GM23338 (cell line): ENCODE results near the gene ZBTB7C. TPM values are rescaled to one million over a fixed set of nuclear protein-coding genes. Genes with fewer than 3 reads are reported as not detected.

Source experiments
- ATAC-seq: fragments of 200-7000 bp; cut with Tn5 transposase; 3 replicates; pipeline ENCODE4 v1.9.1; 2020
- DNase-seq: peaks from one replicate; pipeline ENCODE4 v3.0.0-alpha.2; 2015; ENCODE audit warnings: low spot score
- H2AFZ ChIP-seq: fragments of 200-600 bp; sonication (generic); 2 replicates; pipeline ENCODE4 v1.8.0; 2016; ENCODE audit warnings: antibody characterized with exemption, mild to moderate bottlenecking, moderate library complexity
- H3F3A ChIP-seq: fragments of 200-600 bp; sonication (generic); replicated peaks from 2 replicates; pipeline ENCODE4 v1.8.0; 2017; ENCODE audit warnings: antibody characterized with exemption, mixed run types, low read depth
- H3K27ac ChIP-seq: fragments of 200-600 bp; sonication (generic); 2 replicates; pipeline ENCODE4 v1.6.1; 2016; ENCODE audit warnings: low read depth
- H3K27me3 ChIP-seq: fragments of 200-600 bp; sonication (generic); 2 replicates; pipeline ENCODE4 v1.8.0; 2016; ENCODE audit warnings: mild to moderate bottlenecking, mixed run types, moderate library complexity; ENCODE audit not compliant: insufficient read depth
- H3K36me3 ChIP-seq: fragments of 200-600 bp; sonication (generic); 2 replicates; pipeline ENCODE4 v1.8.0; 2016; ENCODE audit warnings: mild to moderate bottlenecking; ENCODE audit not compliant: insufficient read depth
- H3K4me1 ChIP-seq: fragments of 200-600 bp; sonication (generic); 2 replicates; pipeline ENCODE4 v1.8.0; 2016; ENCODE audit warnings: mild to moderate bottlenecking, moderate library complexity; ENCODE audit not compliant: insufficient read depth
- H3K4me2 ChIP-seq: fragments of 200-600 bp; sonication (generic); 2 replicates; pipeline ENCODE4 v1.7.1; 2017; ENCODE audit warnings: mixed run types
- H3K4me3 ChIP-seq: fragments of 200-600 bp; sonication (generic); 2 replicates; pipeline ENCODE4 v1.6.1; 2016; ENCODE audit warnings: mixed run types
- H3K79me2 ChIP-seq: fragments of 200-600 bp; sonication (generic); replicated peaks from 2 replicates; pipeline ENCODE4 v1.8.0; 2017; ENCODE audit warnings: mild to moderate bottlenecking; ENCODE audit not compliant: insufficient read depth
- H3K9me2 ChIP-seq: fragments of 200-600 bp; sonication (generic); 2 replicates; pipeline ENCODE4 v1.8.0; 2017; ENCODE audit not compliant: insufficient read depth
- H4K20me1 ChIP-seq: fragments of 200-600 bp; sonication (generic); replicated peaks from 2 replicates; pipeline ENCODE4 v1.8.0; 2017; ENCODE audit warnings: mild to moderate bottlenecking; ENCODE audit not compliant: insufficient read depth
- H3K27ac Mint-ChIP-seq: 2 replicates; pipeline ENCODE4 v1.8.0; 2020; ENCODE audit warnings: inconsistent platforms, mild to moderate bottlenecking, moderate library complexity, mixed read lengths
- H3K27me3 Mint-ChIP-seq: 3 replicates; pipeline ENCODE4 v1.8.0; 2022; ENCODE audit warnings: low read depth, mild to moderate bottlenecking, moderate library complexity, mixed read lengths, inconsistent platforms; ENCODE audit not compliant: insufficient read depth, poor library complexity
- H3K36me3 Mint-ChIP-seq: 3 replicates; pipeline ENCODE4 v1.8.0; 2021; ENCODE audit warnings: low read depth, mild to moderate bottlenecking, inconsistent platforms, moderate library complexity, mixed read lengths
- H3K4me1 Mint-ChIP-seq: 3 replicates; pipeline ENCODE4 v1.8.0; 2020; ENCODE audit warnings: mild to moderate bottlenecking, inconsistent platforms, mixed read lengths
- H3K4me3 Mint-ChIP-seq: 3 replicates; pipeline ENCODE4 v1.8.0; 2021; ENCODE audit warnings: moderate library complexity, mild to moderate bottlenecking, inconsistent platforms, mixed read lengths
- H3K9me3 Mint-ChIP-seq: 3 replicates; pipeline ENCODE4 v1.8.0; 2020; ENCODE audit warnings: moderate library complexity, mild to moderate bottlenecking, inconsistent platforms, mixed read lengths
- CREB1 ChIP-seq: fragments of 250-450 bp; sonication (Bioruptor Pico); IDR thresholded peaks from 2 replicates; pipeline ENCODE4 v1.5.0; 2020; ENCODE audit warnings: low read depth, mild to moderate bottlenecking, moderate library complexity
- ETS1 ChIP-seq: IDR thresholded peaks from 2 replicates; pipeline ENCODE4 v1.6.1; 2016; ENCODE audit warnings: antibody characterized with exemption
- EZH2 ChIP-seq: fragments of 200-600 bp; sonication (generic); IDR thresholded peaks from one replicate; pipeline ENCODE4 v1.8.0; 2017; ENCODE audit warnings: antibody characterized with exemption, mild to moderate bottlenecking, low read depth; ENCODE audit not compliant: unreplicated experiment
- EZH2phosphoT487 ChIP-seq: fragments of 200-600 bp; sonication (generic); IDR thresholded peaks from one replicate; pipeline ENCODE4 v1.8.1; 2018; ENCODE audit warnings: antibody characterized with exemption; ENCODE audit not compliant: unreplicated experiment
- JUNB ChIP-seq: IDR thresholded peaks from one replicate; pipeline ENCODE4 v1.6.1; 2016; ENCODE audit warnings: antibody characterized with exemption; ENCODE audit not compliant: unreplicated experiment
- NANOG ChIP-seq: IDR thresholded peaks from 2 replicates; pipeline ENCODE4 v1.6.1; 2016; ENCODE audit warnings: antibody characterized with exemption, borderline replicate concordance
- POLR2AphosphoS5 ChIP-seq: IDR thresholded peaks from 2 replicates; pipeline ENCODE4 v1.6.1; 2016; ENCODE audit warnings: antibody characterized with exemption, low read depth
- REST ChIP-seq: IDR thresholded peaks from one replicate; pipeline ENCODE4 v1.6.1; 2018; ENCODE audit warnings: antibody characterized with exemption; ENCODE audit not compliant: unreplicated experiment
- STAT1 ChIP-seq: IDR thresholded peaks from one replicate; pipeline ENCODE4 v1.6.1; 2016; ENCODE audit warnings: antibody characterized with exemption; ENCODE audit not compliant: unreplicated experiment
- ZNF114 ChIP-seq: fragments of 250-450 bp; sonication (Bioruptor Pico); IDR thresholded peaks from 2 replicates; pipeline ENCODE4 v1.5.0; 2020; ENCODE audit warnings: mild to moderate bottlenecking, moderate library complexity
- ZNF331 ChIP-seq: fragments of 250-450 bp; sonication (Bioruptor Pico); IDR thresholded peaks from 2 replicates; pipeline ENCODE4 v1.5.0; 2020; ENCODE audit warnings: low read depth, mild to moderate bottlenecking, moderate library complexity
- polyA plus RNA-seq: library from polyadenylated mRNA; unstranded; fragments of >200 nt; fragmentation: Nextera tagmentation; extraction: Ambion mirVana; gene quantifications from 2 replicates; pipeline ENCODE4 v1.2.1, GENCODE V29; 2016
- total RNA-seq: library from RNA; depleted of rRNA; stranded (reverse); fragments of >200 nt; shearing (Covaris generic); gene quantifications from 2 replicates; pipeline ENCODE4 v1.2.3, GENCODE V29; 2014
- TF ChIP-seq, protein P1 (sequence below): fragments of 250-450 bp; sonication (Bioruptor Pico); IDR thresholded peaks from 2 replicates; pipeline ENCODE4 v1.5.0; 2020; ENCODE audit warnings: mild to moderate bottlenecking, moderate library complexity
- TF ChIP-seq, protein P2 (sequence below), 2 experiments: fragments of 200-600 bp in 1 of 2; sonication (generic) in 1 of 2; conservative IDR thresholded peaks; 2 replicates each; pipeline versions ENCODE4 v1.5.1 to v1.6.1; 2016 to 2017; ENCODE audit warnings: antibody characterized with exemption in 2 of 2, low read depth in 2 of 2, mild to moderate bottlenecking in 2 of 2, moderate library complexity in 1 of 2

ZBTB7C gene
- total and polyA plus RNA-seq, 2 experiments from 2014 or later = 0.03 to 0.14 TPM

- Histone ChIP-seq H3K79me2 (no peaks in the 10 kb centered on the region), H3K27ac (no peak overlapping the region), H3F3A (no peaks in the 10 kb centered on the region), H3K9me2 (no peaks in the 10 kb centered on the region), H2AFZ (no peak overlapping the region), H3K4me2 (no peak overlapping the region), H4K20me1 (no peaks in the 10 kb centered on the region), H3K36me3 (no peaks in the 10 kb centered on the region), H3K27me3 (no peaks in the 10 kb centered on the region), H3K4me3 (no peak overlapping the region), H3K4me1 (no peaks in the 10 kb centered on the region; the same call in 1 of the 2 replicates)
- Mint-ChIP-seq H3K27me3 (peaks cover 4% of the 10 kb centered on the region), H3K4me1 (peaks cover 21% of the 10 kb centered on the region), H3K27ac (no peak overlapping the region), H3K9me3 (no peaks in the 10 kb centered on the region; the same call in 2 of the 3 replicates), H3K4me3 (no peak overlapping the region), H3K36me3 (no peaks in the 10 kb centered on the region)
- no peak for DNase-seq
- ATAC-seq = no peak
- TF ChIP-seq EZH2phosphoT487 (no peak), EZH2 (no peak), REST (no peak), ETS1 (no peak), ZNF114 (no peak), ZNF331 (CRISPR knock-in tag) (no peak), STAT1 (no peak), JUNB (no peak), POLR2AphosphoS5 (no peak), NANOG (no peak), CREB1 (CRISPR knock-in tag) (no peak)
- TF ChIP-seq, protein P1, sequence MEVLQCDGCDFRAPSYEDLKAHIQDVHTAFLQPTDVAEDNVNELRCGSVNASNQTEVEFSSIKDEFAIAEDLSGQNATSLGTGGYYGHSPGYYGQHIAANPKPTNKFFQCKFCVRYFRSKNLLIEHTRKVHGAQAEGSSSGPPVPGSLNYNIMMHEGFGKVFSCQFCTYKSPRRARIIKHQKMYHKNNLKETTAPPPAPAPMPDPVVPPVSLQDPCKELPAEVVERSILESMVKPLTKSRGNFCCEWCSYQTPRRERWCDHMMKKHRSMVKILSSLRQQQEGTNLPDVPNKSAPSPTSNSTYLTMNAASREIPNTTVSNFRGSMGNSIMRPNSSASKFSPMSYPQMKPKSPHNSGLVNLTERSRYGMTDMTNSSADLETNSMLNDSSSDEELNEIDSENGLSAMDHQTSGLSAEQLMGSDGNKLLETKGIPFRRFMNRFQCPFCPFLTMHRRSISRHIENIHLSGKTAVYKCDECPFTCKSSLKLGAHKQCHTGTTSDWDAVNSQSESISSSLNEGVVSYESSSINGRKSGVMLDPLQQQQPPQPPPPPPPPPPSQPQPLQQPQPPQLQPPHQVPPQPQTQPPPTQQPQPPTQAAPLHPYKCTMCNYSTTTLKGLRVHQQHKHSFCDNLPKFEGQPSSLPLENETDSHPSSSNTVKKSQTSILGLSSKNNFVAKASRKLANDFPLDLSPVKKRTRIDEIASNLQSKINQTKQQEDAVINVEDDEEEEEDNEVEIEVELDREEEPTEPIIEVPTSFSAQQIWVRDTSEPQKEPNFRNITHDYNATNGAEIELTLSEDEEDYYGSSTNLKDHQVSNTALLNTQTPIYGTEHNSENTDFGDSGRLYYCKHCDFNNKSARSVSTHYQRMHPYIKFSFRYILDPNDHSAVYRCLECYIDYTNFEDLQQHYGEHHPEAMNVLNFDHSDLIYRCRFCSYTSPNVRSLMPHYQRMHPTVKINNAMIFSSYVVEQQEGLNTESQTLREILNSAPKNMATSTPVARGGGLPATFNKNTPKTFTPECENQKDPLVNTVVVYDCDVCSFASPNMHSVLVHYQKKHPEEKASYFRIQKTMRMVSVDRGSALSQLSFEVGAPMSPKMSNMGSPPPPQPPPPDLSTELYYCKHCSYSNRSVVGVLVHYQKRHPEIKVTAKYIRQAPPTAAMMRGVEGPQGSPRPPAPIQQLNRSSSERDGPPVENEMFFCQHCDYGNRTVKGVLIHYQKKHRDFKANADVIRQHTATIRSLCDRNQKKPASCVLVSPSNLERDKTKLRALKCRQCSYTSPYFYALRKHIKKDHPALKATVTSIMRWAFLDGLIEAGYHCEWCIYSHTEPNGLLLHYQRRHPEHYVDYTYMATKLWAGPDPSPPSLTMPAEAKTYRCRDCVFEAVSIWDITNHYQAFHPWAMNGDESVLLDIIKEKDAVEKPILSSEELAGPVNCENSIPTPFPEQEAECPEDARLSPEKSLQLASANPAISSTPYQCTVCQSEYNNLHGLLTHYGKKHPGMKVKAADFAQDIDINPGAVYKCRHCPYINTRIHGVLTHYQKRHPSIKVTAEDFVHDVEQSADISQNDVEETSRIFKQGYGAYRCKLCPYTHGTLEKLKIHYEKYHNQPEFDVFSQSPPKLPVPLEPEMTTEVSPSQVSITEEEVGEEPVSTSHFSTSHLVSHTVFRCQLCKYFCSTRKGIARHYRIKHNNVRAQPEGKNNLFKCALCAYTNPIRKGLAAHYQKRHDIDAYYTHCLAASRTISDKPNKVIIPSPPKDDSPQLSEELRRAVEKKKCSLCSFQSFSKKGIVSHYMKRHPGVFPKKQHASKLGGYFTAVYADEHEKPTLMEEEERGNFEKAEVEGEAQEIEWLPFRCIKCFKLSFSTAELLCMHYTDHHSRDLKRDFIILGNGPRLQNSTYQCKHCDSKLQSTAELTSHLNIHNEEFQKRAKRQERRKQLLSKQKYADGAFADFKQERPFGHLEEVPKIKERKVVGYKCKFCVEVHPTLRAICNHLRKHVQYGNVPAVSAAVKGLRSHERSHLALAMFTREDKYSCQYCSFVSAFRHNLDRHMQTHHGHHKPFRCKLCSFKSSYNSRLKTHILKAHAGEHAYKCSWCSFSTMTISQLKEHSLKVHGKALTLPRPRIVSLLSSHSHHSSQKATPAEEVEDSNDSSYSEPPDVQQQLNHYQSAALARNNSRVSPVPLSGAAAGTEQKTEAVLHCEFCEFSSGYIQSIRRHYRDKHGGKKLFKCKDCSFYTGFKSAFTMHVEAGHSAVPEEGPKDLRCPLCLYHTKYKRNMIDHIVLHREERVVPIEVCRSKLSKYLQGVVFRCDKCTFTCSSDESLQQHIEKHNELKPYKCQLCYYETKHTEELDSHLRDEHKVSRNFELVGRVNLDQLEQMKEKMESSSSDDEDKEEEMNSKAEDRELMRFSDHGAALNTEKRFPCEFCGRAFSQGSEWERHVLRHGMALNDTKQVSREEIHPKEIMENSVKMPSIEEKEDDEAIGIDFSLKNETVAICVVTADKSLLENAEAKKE = no peak
- TF ChIP-seq, protein P2, sequence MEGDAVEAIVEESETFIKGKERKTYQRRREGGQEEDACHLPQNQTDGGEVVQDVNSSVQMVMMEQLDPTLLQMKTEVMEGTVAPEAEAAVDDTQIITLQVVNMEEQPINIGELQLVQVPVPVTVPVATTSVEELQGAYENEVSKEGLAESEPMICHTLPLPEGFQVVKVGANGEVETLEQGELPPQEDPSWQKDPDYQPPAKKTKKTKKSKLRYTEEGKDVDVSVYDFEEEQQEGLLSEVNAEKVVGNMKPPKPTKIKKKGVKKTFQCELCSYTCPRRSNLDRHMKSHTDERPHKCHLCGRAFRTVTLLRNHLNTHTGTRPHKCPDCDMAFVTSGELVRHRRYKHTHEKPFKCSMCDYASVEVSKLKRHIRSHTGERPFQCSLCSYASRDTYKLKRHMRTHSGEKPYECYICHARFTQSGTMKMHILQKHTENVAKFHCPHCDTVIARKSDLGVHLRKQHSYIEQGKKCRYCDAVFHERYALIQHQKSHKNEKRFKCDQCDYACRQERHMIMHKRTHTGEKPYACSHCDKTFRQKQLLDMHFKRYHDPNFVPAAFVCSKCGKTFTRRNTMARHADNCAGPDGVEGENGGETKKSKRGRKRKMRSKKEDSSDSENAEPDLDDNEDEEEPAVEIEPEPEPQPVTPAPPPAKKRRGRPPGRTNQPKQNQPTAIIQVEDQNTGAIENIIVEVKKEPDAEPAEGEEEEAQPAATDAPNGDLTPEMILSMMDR (conservative IDR thresholded peaks at IDR 0.05; ENCODE audit: low read depth in 2 of 2) = no peak
Measured at GRCh38 chr18:47990981-47991380, 418.2 kb downstream of the ZBTB7C start.
